DMS79 treated with DMSO at 0.1 percent for 48 hours (cell line): ENCODE measurements around the gene ABCC3.

Source experiments
- DNase-seq: peaks from one replicate; lab custom pipeline; 2025; lab: John Stamatoyannopoulos, UW

The ABCC3 gene, protein sequence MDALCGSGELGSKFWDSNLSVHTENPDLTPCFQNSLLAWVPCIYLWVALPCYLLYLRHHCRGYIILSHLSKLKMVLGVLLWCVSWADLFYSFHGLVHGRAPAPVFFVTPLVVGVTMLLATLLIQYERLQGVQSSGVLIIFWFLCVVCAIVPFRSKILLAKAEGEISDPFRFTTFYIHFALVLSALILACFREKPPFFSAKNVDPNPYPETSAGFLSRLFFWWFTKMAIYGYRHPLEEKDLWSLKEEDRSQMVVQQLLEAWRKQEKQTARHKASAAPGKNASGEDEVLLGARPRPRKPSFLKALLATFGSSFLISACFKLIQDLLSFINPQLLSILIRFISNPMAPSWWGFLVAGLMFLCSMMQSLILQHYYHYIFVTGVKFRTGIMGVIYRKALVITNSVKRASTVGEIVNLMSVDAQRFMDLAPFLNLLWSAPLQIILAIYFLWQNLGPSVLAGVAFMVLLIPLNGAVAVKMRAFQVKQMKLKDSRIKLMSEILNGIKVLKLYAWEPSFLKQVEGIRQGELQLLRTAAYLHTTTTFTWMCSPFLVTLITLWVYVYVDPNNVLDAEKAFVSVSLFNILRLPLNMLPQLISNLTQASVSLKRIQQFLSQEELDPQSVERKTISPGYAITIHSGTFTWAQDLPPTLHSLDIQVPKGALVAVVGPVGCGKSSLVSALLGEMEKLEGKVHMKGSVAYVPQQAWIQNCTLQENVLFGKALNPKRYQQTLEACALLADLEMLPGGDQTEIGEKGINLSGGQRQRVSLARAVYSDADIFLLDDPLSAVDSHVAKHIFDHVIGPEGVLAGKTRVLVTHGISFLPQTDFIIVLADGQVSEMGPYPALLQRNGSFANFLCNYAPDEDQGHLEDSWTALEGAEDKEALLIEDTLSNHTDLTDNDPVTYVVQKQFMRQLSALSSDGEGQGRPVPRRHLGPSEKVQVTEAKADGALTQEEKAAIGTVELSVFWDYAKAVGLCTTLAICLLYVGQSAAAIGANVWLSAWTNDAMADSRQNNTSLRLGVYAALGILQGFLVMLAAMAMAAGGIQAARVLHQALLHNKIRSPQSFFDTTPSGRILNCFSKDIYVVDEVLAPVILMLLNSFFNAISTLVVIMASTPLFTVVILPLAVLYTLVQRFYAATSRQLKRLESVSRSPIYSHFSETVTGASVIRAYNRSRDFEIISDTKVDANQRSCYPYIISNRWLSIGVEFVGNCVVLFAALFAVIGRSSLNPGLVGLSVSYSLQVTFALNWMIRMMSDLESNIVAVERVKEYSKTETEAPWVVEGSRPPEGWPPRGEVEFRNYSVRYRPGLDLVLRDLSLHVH (N-terminal part only)

GRCh38 chr17:50634224-50634914 is at the start of gene ABCC3:
Gene ABCC3 (plus strand): TSS chr17:50634881. CDS start chr17:50634937, 56 bp downstream.
- no peak for DNase-seq

- DNase-seq, result no peak
Observed at GRCh38 chr17:50585346-50585745, 49.3 kb upstream of the ABCC3 start.

DNA sequence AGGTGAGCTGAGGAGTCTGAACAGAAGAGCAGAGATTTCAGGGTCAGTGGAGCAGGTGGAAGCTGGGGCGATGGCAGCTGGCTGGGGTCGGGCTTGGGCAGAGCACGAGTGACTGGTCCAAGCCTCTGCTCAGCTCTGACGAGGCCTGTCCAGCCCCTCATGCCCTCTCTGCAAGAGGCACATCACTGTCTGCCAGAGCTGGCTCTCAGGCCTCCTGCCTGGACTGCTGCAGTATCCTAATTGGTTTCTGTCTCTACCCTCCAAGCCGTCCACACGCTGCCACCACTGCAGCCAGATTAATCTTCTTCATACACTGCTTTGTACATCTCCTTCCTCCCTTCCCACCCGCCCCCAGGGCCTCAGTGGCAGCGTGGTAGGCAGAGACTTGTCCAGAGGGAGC is 48.8 kb upstream of the ABCC3 start:
- no peak for DNase-seq

DNA sequence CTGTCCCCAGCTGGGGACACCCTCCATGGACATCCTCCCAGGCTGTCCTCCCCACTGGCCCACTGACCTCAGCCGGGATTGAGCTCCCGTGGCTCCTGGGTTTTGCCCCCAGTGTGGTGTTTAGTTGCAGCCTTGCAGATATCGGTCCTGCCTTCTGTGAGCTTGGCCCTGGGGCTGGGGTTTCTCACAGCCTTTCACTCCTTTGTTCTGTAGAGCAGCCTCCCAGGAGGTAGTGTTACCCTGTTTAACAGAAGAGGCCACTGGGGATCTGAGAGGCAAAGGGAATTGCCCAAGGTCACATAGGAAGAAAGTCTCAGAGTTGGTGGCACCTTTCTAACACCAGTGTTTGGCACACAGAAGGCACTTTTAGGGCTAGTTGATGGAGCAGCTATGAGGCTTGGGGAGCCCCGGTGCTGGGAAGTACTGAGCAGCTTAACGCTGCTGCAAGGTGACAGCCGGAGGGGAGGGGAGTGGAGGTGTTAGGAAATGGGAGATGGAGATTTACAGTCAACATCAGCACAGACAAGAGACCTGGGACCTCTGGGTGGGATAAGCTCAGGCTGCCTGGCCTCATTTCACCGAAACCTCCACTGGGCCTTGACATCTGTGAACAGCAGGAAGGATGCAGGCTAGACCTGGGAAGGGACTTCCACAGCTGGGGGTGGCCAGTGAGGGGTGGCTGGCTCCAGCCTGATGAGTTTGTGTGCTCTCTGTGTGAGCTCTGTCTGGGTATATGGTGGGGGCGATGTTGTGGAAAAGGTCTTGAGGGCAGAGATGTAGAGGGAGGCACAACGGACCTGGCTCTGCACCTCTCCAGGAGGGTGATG is 48.0 kb upstream of the ABCC3 start:
- DNase-seq, result no peak

DNA sequence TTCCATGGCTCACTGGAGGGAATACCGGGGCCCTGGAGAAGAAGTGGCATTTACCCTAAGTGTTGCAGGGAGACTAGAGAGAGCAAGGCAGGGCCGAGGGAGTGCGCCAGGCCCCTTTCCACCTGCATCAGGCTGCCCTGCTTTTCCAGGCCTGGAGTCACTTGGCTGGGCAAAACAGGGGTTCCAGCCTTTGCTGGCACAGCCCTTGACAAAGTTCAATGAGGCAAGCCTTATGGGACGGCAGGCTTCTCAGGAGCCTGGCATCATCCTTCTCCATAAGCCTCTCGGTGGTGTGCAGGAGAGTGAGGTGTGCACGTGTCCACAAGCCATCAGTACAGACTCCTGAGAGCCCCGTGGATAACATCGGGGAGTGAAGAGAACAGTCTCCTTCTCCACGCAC is 47.1 kb upstream of the ABCC3 start:
- no peak for DNase-seq

DNA sequence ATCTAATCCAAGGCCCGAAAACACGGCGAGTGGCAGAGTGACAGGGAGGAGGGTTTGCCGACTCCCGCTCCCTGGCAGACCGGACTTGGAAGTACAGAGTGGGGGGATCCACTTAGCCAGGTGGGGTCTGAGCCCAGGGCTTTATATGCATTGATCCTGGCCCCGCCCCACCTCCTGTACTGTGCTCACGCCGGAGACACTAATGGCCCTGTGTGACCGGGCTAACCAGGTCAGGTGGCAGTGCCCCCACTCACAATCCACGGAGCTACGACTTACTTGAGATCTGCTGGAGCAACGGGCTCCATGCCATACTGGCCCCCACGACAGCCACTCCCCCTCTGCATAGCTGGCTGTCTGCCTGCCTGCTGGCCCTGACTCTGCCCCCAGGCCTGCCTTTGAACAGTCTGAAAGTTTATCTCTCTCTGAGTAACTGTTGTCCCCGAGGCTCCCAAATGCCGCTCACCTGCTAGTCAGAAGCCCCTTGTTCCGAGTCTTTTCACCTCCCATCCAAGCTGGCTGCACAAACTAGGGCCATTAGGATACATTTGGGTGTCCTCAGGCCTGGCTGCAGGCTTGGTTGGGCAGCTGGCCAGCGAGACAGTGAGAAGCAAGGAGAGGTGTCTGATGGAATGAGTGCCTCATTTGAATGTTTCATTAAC is 46.2 kb upstream of the ABCC3 start:
- peak; percentile 66 for DNase-seq

GRCh38 chr17:50589095-50589705 is 45.5 kb upstream of the ABCC3 start:
- DNase-seq, result peak; percentile 88

GRCh38 chr17:50590946-50591737 is 43.5 kb upstream of the ABCC3 start:
- DNase-seq, result no peak

DNA sequence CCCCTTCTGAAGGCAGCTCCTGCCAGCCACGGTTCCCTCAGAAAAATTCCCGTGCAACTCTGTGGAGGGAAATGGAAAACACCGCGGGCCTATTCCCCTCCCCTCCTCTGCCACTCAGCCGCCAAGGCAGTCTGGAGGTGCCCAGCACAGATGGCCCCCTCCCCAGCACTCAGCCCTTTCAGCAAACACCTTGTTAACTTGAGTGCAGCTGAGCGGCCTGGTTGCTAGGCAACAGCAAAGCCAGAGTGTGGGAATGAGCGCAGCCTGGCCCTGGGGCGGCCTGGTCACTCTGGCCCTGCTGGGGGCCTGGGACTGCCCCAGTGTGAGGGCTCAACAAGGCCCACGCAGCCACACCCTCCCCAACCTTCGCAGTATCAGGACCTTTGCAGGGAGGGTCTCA is 41.4 kb upstream of the ABCC3 start:
- peak; percentile 78 for DNase-seq

GRCh38 chr17:50594128-50594823 is 40.4 kb upstream of the ABCC3 start:
- DNase-seq, result no peak

GRCh38 chr17:50594892-50595291 is 39.8 kb upstream of the ABCC3 start:
- DNase-seq, result no peak

DNA sequence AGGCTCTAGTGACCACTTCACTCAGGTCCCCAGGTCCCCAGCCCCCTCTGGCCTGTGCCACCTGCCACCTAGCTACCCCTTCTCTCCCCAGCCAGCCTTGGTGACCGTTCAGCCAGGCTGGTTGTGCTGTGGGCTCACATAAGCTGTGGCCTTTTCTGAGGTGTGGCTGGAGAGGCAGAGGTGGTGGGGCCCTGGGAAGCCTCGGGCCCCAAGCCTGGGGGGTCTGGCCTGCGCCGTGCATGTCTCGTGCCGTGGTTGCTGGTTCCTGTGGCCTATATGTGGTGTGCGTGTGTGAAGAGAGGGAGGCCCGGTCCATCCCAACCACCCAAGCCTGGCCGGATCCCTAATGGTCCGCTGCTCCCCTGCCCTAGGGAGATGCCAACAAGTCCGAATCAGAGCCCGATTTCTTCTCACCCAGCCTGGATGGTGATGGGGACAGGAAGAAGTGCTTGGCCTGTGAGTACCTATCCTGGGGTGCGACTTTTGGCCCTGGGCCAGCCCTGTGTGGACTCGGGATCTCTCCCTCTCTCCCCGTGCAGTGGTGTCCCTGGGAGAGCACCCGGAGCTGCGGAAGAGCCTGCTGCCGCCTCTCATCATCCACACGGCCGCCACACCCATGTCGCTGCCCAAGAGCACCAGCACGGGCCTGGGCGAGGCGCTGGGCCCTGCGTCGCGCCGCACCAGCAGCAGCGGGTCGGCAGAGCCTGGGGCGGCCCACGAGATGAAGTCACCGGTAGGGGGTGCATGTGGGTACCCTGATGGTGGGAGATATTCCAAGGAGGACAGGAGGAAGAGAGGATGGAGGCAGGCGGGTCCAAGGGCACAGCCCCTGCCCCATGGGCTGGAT is 38.3 kb upstream of the ABCC3 start:
- DNase-seq, result no peak

DNA sequence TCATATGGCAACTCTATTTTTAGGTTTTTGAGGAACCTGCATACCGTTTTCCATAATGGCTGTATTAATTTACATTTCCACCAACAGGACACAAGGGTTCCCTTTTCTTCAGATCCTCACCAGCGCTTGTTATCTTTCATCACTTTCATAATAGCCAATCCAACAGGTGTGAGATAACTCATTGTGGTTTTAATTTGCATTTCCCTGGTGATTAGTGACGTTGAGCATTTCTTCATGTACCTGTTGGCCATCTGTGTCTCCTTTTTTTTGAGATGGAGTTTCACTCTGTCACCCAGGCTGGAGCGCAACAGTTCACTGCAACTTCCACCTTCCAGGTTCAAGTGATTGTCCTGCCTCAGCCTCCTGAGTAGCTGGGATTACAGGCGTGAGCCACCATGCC is 36.2 kb upstream of the ABCC3 start:
- DNase-seq, result no peak

GRCh38 chr17:50599606-50600005 is 35.1 kb upstream of the ABCC3 start:
- DNase-seq, result no peak

DNA sequence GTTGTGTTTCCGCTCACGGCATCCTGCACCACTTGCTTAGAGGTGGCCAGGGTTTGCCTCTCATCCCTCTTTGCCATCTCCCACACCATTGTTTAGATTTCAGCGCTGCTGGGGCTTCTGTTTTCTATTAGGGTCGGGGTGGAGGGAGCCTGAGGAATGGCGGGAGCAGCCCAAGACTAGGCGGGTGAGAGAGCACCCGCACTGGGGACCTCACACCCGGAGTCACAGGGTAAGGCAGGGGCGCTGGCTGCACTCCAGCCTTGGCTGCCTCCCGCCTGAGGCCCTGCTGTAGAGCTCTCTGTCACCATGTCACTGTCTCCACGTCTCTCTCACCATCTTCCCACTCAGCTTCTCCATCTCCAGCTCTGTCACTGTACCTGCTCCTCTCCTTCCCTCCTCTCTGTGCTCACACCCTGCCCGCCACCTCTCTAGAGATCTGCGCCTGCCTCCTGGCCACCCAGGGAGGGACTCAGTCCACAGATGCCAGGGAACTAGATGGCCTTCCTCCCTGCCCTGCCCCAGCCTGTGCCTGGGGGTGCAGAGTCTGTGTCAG is 32.8 kb upstream of the ABCC3 start:
- DNase-seq, result no peak

DNA sequence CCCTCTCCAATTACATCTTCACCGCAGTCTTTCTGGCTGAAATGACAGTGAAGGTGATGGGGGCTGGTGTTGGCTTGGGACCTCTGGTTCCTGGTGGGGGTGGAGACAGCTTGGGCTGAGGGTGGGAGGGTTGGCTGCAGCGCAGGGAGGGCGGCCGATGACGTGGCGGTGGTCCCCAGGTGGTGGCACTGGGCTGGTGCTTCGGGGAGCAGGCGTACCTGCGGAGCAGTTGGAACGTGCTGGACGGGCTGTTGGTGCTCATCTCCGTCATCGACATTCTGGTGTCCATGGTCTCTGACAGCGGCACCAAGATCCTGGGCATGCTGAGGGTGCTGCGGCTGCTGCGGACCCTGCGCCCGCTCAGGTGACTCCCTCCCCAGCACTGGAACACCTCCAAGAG is 31.8 kb upstream of the ABCC3 start:
- DNase-seq, result no peak

DNA sequence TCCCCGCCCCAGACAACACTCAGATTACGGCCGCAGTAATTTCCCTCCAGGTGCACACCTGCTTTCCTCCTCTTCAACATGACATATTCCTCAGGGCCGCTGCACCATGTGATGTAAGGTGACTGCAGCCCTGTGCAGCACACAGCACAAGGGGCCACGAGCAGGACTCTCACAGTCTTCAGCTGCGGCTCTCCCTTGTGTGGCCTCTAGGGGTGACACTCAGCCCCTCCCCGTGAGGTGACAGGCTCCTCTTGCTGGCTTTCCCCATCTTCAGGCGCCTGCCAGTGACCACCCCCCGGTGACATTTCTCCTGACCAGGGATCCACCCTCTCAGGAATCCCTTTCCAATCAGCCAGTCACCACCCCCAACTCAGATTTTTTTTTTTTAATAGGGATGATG is 31.3 kb upstream of the ABCC3 start:
- peak; percentile 74 for DNase-seq
